Left ventricle myocardium inferior (tissue), 1 donor: ENCODE results near the gene ABCC3. TPM values are rescaled to one million over a fixed set of nuclear protein-coding genes. Genes with fewer than 3 reads are reported as not detected.
A peak's percentile ranks its signal among the peaks of the same experiment; 100 is the strongest.

Experiments
- DNase-seq: peaks from one replicate; pipeline ENCODE4 v3.0.0-alpha.2; 2020
- H3K27ac ChIP-seq: fragments of 200-600 bp; replicated peaks from 2 replicates; pipeline ENCODE4 v1.8.0; 2021
- H3K27me3 ChIP-seq: fragments of 200-600 bp; 2 replicates; pipeline ENCODE4 v1.8.0; 2021; ENCODE audit warnings: low read depth
- H3K36me3 ChIP-seq: fragments of 200-600 bp; 2 replicates; pipeline ENCODE4 v1.8.0; 2021
- H3K4me1 ChIP-seq: fragments of 200-600 bp; 2 replicates; pipeline ENCODE4 v1.8.0; 2021
- H3K4me3 ChIP-seq: fragments of 200-600 bp; 2 replicates; pipeline ENCODE4 v1.8.0; 2021; ENCODE audit warnings: mild to moderate bottlenecking, moderate library complexity
- H3K9me3 ChIP-seq: fragments of 200-600 bp; replicated peaks from 2 replicates; pipeline ENCODE4 v1.8.0; 2021
- CTCF ChIP-seq: fragments of 200-600 bp; IDR thresholded peaks from 2 replicates; pipeline ENCODE4 v1.8.0; 2021; ENCODE audit warnings: antibody characterized with exemption, mild to moderate bottlenecking, borderline replicate concordance
- intact Hi-C: fragments of 100-400 bp; cut with micrococcal nuclease; formaldehyde crosslinking; loops from one replicate; pipeline ENCODE4 v1.11.0; 2022
- total RNA-seq: library from RNA; stranded (reverse); fragmentation: NEBNext Ultra II Directional; extraction: Animal tissue kit (Norgen Biotek cat#: 25700); gene quantifications from one replicate; pipeline ENCODE4 v1.2.1, GENCODE V29; 2021
- donor health status: DM: no; HTN: yes; CAD: no; lungs with severe emphysema.

The ABCC3 gene
- total RNA-seq, 1 donor from 2014 or later = 0.88 TPM

- Histone ChIP-seq H3K27ac (peak overlapping the region; percentile 97), H3K36me3 (no peaks in the 10 kb centered on the region), H3K9me3 (no peaks in the 10 kb centered on the region), H3K4me3 (no peak overlapping the region), H3K27me3 (no peaks in the 10 kb centered on the region), H3K4me1 (peaks cover 48% of the 10 kb centered on the region)
- intact Hi-C loops = no loop called here
- no peak for DNase-seq
- no peak for TF ChIP-seq CTCF
Measured at GRCh38 chr17:50710025-50710424, 75.3 kb downstream of the ABCC3 start.

GRCh38 chr17:50710650-50711049 is 76.0 kb downstream of the ABCC3 start:
- intact Hi-C loops = no loop called here
- H3K27ac ChIP-seq = no peak overlapping the region

GRCh38 chr17:50712641-50713040 is 78.0 kb downstream of the ABCC3 start:
- no peaks in the 10 kb centered on the region for H3K9me3 ChIP-seq
- no peak for DNase-seq
- TF ChIP-seq CTCF = no peak
- peaks cover 24% of the 10 kb centered on the region for H3K4me1 ChIP-seq
- H3K27me3 ChIP-seq = no peaks in the 10 kb centered on the region
- no peaks in the 10 kb centered on the region for H3K36me3 ChIP-seq
- no peak overlapping the region for H3K27ac ChIP-seq
- no peak overlapping the region for H3K4me3 ChIP-seq
- intact Hi-C loops = no loop called here

More at GRCh38 chr17:50710650-50711049, 76.0 kb downstream of the ABCC3 start:
- no peak for TF ChIP-seq CTCF
- H3K27me3 ChIP-seq = no peaks in the 10 kb centered on the region
- no peaks in the 10 kb centered on the region for H3K9me3 ChIP-seq
- H3K4me3 ChIP-seq = no peak overlapping the region
- H3K4me1 ChIP-seq = peaks cover 42% of the 10 kb centered on the region
- no peaks in the 10 kb centered on the region for H3K36me3 ChIP-seq
- DNase-seq = no peak

GRCh38 chr17:50715471-50715870 is 80.8 kb downstream of the ABCC3 start:
- H3K27ac ChIP-seq = no peak overlapping the region
- intact Hi-C loops = no loop called here
- no peak for TF ChIP-seq CTCF
- H3K4me1 ChIP-seq = peaks cover 16% of the 10 kb centered on the region
- H3K4me3 ChIP-seq = no peak overlapping the region
- H3K9me3 ChIP-seq = no peaks in the 10 kb centered on the region
- DNase-seq = no peak
- H3K27me3 ChIP-seq = no peaks in the 10 kb centered on the region
- no peaks in the 10 kb centered on the region for H3K36me3 ChIP-seq

- no peaks in the 10 kb centered on the region for H3K9me3 ChIP-seq
- no peaks in the 10 kb centered on the region for H3K27me3 ChIP-seq
- H3K36me3 ChIP-seq = no peaks in the 10 kb centered on the region
- peaks cover 55% of the 10 kb centered on the region for H3K4me1 ChIP-seq
- peak within 1 kb of the TSS; percentile 96 for H3K27ac ChIP-seq
- intact Hi-C loops = no loop called here
- H3K4me3 ChIP-seq = peak within 1 kb of the TSS; percentile 93
- DNase-seq = peak; percentile 94
- TF ChIP-seq CTCF = peak; percentile 7
Measured at GRCh38 chr17:50719144-50719923, 84.7 kb downstream of the ABCC3 start, which contains the start of gene LUC7L3. TSS of gene LUC7L3 (plus strand) at chr17:50719603. CDS start at chr17:50719733, 130 bp downstream.
